Upper lobe of left lung (tissue), 4 donors: ENCODE measurements around the gene ACVRL1.

Experiments
- POLR2A ChIP-seq, 4 donors: fragments of 450-650 bp; IDR thresholded peaks; one replicate each; pipeline ENCODE4 v1.5.1; 2016 to 2017; ENCODE audit warnings: antibody characterized with exemption in 4 of 4, mild to moderate bottlenecking in 2 of 4
- TF ChIP-seq, protein P1 (sequence below), 6 experiments: fragments of 450-650 bp in 4 of 6; fragments of 200-600 bp in 2 of 6; sonication (generic) in 2 of 6; IDR thresholded peaks; one replicate each; pipeline ENCODE4 v1.5.1; 2016 to 2019; ENCODE audit warnings: antibody characterized with exemption in 6 of 6

DNA sequence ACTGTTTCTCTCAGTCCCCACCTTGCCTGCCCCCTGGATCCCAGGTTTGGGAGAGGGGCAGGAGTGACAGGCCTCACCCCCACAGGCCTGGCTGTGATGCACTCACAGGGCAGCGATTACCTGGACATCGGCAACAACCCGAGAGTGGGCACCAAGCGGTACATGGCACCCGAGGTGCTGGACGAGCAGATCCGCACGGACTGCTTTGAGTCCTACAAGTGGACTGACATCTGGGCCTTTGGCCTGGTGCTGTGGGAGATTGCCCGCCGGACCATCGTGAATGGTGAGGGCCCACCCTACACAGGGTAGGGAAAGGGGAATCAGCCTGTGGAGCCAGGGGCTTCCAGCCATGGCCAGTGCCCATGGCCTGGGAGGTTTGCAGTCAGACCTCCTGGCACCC is 8.6 kb downstream of the ACVRL1 start:
- TF ChIP-seq POLR2A (IDR thresholded peaks at IDR 0.05): no peak
- TF ChIP-seq, protein P1, sequence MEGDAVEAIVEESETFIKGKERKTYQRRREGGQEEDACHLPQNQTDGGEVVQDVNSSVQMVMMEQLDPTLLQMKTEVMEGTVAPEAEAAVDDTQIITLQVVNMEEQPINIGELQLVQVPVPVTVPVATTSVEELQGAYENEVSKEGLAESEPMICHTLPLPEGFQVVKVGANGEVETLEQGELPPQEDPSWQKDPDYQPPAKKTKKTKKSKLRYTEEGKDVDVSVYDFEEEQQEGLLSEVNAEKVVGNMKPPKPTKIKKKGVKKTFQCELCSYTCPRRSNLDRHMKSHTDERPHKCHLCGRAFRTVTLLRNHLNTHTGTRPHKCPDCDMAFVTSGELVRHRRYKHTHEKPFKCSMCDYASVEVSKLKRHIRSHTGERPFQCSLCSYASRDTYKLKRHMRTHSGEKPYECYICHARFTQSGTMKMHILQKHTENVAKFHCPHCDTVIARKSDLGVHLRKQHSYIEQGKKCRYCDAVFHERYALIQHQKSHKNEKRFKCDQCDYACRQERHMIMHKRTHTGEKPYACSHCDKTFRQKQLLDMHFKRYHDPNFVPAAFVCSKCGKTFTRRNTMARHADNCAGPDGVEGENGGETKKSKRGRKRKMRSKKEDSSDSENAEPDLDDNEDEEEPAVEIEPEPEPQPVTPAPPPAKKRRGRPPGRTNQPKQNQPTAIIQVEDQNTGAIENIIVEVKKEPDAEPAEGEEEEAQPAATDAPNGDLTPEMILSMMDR (IDR thresholded peaks at IDR 0.05): no peak
